ENCODE results near the gene ARSB.

DNA sequence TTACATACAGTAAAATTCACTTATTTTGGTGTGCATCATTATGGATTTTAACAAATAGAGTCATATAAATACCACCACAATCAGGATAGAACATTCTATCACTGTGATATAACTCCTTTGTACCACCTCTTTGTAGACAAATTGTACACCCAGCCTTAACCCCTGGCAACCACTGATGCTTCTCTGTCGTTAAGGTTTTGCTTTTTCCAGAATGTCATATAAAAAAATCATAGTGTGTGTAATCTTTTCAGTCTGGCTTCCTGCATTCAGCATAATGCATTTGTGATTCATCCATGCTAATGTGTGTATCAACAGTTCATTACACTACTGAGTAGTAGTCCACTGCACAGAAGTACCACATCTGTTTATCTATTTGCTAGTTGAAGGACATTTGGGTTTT is 81.2 kb downstream of the ARSB start:
- TF ChIP-seq, protein P1, sequence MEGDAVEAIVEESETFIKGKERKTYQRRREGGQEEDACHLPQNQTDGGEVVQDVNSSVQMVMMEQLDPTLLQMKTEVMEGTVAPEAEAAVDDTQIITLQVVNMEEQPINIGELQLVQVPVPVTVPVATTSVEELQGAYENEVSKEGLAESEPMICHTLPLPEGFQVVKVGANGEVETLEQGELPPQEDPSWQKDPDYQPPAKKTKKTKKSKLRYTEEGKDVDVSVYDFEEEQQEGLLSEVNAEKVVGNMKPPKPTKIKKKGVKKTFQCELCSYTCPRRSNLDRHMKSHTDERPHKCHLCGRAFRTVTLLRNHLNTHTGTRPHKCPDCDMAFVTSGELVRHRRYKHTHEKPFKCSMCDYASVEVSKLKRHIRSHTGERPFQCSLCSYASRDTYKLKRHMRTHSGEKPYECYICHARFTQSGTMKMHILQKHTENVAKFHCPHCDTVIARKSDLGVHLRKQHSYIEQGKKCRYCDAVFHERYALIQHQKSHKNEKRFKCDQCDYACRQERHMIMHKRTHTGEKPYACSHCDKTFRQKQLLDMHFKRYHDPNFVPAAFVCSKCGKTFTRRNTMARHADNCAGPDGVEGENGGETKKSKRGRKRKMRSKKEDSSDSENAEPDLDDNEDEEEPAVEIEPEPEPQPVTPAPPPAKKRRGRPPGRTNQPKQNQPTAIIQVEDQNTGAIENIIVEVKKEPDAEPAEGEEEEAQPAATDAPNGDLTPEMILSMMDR (IDR thresholded peaks at IDR 0.05; ENCODE audit: low read depth, low read length, poor library complexity, severe bottlenecking) = no peak
- TF ChIP-seq EZH2phosphoT487 (IDR thresholded peaks at IDR 0.05; ENCODE audit: borderline replicate concordance, low read length) = no peak
